Peyer's patch (tissue), 4 donors: ENCODE measurements around the gene PDZD2.

Experiments used
- POLR2A ChIP-seq, 2 donors: fragments of 450-650 bp; IDR thresholded peaks; one replicate each; pipeline ENCODE4 v1.5.1; 2017; ENCODE audit warnings: antibody characterized with exemption in 2 of 2, mild to moderate bottlenecking in 2 of 2, moderate library complexity in 2 of 2
- TF ChIP-seq, protein P1 (sequence below), 6 experiments: fragments of 450-650 bp in 4 of 6; fragments of 200-600 bp in 2 of 6; sonication (generic) in 1 of 6; IDR thresholded peaks; one replicate each; pipeline ENCODE4 v1.5.1; 2017 to 2019; ENCODE audit warnings: antibody characterized with exemption in 6 of 6, mild to moderate bottlenecking in 3 of 6, moderate library complexity in 1 of 6

DNA sequence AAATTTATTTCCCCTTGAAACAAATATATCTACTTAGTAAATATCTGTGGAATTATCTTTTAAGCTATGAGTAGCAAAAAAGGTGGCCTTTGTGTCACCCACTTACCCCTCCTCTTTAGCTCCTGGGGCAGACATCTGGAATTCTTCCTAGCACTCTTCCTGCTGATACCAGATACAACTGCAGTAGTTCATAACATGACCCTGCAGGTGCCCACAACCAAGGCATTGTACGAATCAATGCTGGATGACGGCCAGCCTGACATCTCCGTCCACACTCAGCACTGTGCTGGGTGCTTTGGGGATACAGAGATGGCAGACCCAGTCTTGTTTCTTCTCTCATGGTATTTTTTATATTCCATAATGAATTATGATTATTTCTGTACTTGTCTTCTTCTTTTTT, 382.8 kb downstream of the PDZD2 start:
- TF ChIP-seq, protein P1, sequence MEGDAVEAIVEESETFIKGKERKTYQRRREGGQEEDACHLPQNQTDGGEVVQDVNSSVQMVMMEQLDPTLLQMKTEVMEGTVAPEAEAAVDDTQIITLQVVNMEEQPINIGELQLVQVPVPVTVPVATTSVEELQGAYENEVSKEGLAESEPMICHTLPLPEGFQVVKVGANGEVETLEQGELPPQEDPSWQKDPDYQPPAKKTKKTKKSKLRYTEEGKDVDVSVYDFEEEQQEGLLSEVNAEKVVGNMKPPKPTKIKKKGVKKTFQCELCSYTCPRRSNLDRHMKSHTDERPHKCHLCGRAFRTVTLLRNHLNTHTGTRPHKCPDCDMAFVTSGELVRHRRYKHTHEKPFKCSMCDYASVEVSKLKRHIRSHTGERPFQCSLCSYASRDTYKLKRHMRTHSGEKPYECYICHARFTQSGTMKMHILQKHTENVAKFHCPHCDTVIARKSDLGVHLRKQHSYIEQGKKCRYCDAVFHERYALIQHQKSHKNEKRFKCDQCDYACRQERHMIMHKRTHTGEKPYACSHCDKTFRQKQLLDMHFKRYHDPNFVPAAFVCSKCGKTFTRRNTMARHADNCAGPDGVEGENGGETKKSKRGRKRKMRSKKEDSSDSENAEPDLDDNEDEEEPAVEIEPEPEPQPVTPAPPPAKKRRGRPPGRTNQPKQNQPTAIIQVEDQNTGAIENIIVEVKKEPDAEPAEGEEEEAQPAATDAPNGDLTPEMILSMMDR (IDR thresholded peaks at IDR 0.05), result no peak
- TF ChIP-seq POLR2A (IDR thresholded peaks at IDR 0.05), result no peak
